ENCODE data around the gene PGBD4. TPM values are rescaled to one million over a fixed set of nuclear protein-coding genes. Genes with fewer than 3 reads are reported as not detected.

The PGBD4 gene
- total RNA-seq, 1 donor from 2014 or later, result 2.0 TPM

GRCh38 chr15:34147371-34148140 lies 45.7 kb downstream of the PGBD4 start:
- no peak for DNase-seq
- Histone ChIP-seq H3K4me3 (no peak overlapping the region), H3K27me3 (ENCODE audit: low read depth) (no peaks in the 10 kb centered on the region), H3K4me1 (no peaks in the 10 kb centered on the region), H3K9me3 (replicated peaks) (no peaks in the 10 kb centered on the region), H3K27ac (replicated peaks) (no peak overlapping the region), H3K36me3 (peaks cover 88% of the 10 kb centered on the region)
- no peak for TF ChIP-seq CTCF (IDR thresholded peaks at IDR 0.05; ENCODE audit: borderline replicate concordance)
- intact Hi-C loops (cut with micrococcal nuclease), result no loop called here

- Histone ChIP-seq H3K9me3 (replicated peaks) (peaks cover 24% of the 10 kb centered on the region), H3K4me3 (no peak overlapping the region), H3K27ac (replicated peaks) (no peak overlapping the region), H3K4me1 (no peaks in the 10 kb centered on the region), H3K36me3 (peaks cover 78% of the 10 kb centered on the region), H3K27me3 (ENCODE audit: low read depth) (no peaks in the 10 kb centered on the region)
- intact Hi-C loops (cut with micrococcal nuclease), result no loop called here
- TF ChIP-seq CTCF (IDR thresholded peaks at IDR 0.05; ENCODE audit: borderline replicate concordance), result no peak
- no peak for DNase-seq
Observed at GRCh38 chr15:34154725-34155204, 52.9 kb downstream of the PGBD4 start.

- Histone ChIP-seq H3K9me3 (replicated peaks) (peaks cover 26% of the 10 kb centered on the region), H3K27me3 (ENCODE audit: low read depth) (no peaks in the 10 kb centered on the region), H3K4me1 (no peaks in the 10 kb centered on the region), H3K27ac (replicated peaks) (no peak overlapping the region), H3K36me3 (peaks cover 70% of the 10 kb centered on the region), H3K4me3 (no peak overlapping the region)
- intact Hi-C loops (cut with micrococcal nuclease), result no loop called here
- no peak for DNase-seq
- TF ChIP-seq CTCF (IDR thresholded peaks at IDR 0.05; ENCODE audit: borderline replicate concordance), result no peak
Observed at GRCh38 chr15:34155859-34156258, 54.0 kb downstream of the PGBD4 start.

Other genes starting within 250 kb of the PGBD4 start
- not detected for gene CHRM5, start 133.6 kb upstream of the PGBD4 start, total RNA-seq
- 25.3 TPM for gene AVEN, start 62.9 kb upstream of the PGBD4 start, total RNA-seq
- 56.5 TPM for gene EMC7, start 221 bp upstream of the PGBD4 start, total RNA-seq
- gene KATNBL1, start 108.0 kb downstream of the PGBD4 start, total RNA-seq, result 14.9 TPM
- 86.6 TPM for gene EMC4, start 122.9 kb downstream of the PGBD4 start, total RNA-seq
- gene SLC12A6, start 235.7 kb downstream of the PGBD4 start, total RNA-seq, result 25.7 TPM
- gene NOP10, start 241.1 kb downstream of the PGBD4 start, total RNA-seq, result 140 TPM
- not detected for gene NUTM1, start 241.2 kb downstream of the PGBD4 start, total RNA-seq

Data from left ventricle myocardium inferior (tissue), 1 donor.